HG03097 (cell line): ENCODE results near the gene BCAS3.

Experiments used
- ATAC-seq: cut with Tn5 transposase; IDR thresholded peaks from one replicate; pipeline ENCODE4 v1.9.1; 2021; ENCODE audit not compliant: unreplicated experiment, low FRiP score

The BCAS3 gene

DNA sequence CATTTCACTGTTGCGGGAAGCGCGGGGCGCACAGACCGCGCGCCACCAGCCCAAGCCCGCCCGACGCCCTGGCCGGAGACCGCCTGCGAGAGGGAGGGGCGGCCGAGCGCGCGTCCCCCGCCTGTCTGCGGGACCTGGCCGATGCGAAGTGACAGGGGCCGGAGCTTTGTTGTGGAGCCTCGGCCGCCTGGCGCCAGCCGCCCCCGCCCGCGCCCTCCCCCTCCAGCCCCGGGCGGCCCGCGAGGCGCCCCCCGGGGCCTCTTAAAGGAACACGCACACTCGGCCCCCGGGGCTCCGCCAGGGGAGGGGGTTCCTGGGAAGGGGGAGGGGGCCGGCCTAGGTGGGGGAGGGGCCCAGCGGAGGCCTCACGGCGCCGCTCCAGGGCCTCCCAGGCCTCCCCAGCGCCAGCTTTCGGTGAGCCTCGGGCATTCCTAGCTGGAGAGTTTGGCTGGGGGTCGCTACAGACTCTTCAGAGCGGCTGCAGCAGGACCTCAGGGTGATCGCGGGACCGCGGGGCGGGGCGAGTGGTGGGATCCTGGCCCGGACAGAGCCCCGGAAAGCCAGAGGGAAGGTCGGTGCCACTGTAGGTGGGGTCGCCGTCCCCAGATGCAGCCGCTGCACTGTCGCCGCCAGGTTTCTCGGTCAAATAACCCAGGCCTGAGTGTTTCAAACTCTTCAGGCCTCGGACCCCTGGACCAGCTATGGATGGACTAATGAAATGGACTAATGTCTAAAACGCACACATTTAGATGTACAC, 719.6 kb downstream of the BCAS3 start:
- ATAC-seq, result no peak

DNA sequence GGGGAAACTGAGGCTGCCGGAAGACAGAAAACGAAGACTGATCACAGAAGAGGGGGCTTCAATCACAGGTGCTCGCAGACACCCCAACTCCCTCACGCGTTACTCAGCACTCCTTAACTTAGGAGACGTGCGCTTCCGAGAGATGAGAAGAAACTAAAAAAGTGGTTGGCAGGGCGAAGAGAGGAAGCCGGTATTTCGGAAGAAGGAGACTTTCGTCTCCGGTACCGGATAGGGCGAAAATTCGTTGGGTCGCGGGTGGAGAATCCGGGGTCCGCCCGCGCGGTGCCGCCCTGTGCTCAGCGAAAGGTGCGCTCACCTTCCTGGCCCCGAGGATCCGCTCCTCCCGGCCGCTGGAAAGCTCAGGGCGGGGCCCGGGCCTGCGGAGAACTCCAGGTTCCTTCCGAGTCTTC, 721.1 kb downstream of the BCAS3 start:
- no peak for ATAC-seq

DNA sequence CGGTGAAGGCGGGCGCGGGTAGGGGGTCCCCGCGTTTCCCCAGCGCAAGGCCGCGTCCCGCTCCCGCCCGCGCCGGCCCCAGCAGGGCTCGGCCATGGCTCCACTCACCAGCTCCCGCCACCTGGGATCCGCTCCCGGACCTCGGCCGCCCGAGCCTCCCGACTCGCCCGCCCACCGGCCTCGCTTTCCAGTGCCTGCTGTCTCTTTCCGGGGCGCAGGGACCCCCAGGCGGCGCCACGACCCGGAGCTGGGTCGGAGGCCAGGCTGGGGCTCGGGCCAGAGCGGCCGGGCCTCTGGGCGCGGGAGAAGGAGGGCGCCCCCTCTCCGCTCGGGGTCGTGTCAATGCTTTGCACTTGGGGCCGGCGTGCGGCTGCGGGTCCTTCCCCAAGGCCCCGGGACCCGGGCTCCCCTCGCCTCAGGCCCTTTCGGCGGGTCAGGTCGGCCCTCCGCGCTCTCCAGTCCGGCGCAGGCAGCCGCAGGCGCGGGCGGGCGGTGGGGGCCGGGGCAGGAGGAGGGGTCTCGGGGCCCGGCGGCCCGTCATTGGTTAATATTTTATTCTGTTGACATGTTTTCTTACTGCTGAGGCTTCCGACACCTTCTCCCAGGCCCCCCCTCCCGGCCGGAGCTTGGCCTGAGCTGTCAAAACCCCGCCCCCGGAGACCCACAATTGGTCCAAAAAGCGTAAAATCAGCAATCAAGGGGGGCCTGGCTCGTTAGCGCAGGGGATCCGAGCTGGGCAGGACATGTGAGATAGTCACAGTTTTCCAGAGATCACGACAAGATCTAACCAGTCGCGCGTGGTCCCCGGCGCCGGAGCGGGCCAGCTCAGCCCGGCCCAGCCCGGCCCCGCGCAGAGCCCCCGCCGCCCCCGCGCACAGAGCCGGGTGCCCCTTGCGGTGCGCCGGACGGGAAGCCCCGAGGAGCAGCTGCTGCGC, 721.7 kb downstream of the BCAS3 start, which contains the start of gene TBX2:
TBX2 (plus strand) TSS at position 713 of the 935 bp plus-strand sequence. CDS start 334 bp downstream, outside the sequence.
- ATAC-seq, result no peak

DNA sequence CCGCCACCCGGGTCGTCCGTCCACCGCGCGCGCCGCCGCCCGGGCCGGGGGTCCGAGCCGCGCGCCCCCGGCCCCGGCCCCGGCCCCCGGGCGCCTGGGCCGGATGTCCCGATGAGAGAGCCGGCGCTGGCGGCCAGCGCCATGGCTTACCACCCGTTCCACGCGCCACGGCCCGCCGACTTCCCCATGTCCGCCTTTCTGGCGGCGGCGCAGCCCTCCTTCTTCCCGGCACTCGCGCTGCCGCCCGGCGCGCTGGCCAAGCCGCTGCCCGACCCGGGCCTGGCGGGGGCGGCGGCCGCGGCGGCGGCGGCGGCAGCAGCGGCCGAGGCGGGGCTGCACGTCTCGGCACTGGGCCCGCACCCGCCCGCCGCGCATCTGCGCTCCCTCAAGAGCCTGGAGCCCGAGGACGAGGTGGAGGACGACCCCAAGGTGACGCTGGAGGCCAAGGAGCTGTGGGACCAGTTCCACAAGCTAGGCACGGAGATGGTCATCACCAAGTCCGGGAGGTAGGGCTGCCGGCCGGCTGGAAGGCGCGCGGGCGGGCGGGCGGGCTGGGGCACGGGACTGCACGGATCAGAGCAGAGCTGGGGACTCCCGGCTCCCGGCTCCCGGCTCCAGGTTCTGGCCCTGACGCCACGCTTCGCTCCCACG, 722.5 kb downstream of the BCAS3 start:
- ATAC-seq, result no peak

DNA sequence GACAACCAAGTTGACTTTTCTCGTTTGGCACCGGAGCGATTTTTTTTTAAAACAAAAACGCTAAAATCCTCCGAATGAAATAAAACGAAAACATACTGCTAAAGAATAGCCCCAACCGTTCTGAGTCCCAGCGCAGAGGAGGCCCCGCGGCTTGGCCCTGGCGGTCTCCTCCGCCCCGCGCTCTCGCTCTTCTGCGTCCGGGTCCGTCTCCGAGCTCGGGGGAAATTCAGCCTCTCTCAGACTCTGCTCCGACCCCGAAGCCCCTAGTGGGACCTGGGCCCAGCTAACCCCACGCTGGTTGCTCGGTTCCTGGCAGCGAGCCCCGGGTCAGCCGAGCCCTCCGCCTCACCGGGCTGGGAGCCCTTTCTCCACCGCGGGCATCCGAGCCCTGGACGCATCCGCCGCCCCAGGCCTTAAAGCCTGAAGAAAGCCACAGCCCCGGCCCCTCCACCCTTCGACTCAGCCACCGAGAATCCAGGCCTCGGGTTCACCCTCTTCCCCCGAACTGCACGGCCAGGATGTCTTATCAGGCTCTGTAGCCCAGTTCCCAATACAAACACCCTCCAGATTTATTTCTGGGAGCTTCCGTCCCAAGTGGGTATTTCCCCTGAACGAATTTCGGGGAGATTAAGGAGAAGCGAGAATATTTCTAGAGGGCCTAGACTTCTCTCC, 723.2 kb downstream of the BCAS3 start:
- ATAC-seq, result no peak

DNA sequence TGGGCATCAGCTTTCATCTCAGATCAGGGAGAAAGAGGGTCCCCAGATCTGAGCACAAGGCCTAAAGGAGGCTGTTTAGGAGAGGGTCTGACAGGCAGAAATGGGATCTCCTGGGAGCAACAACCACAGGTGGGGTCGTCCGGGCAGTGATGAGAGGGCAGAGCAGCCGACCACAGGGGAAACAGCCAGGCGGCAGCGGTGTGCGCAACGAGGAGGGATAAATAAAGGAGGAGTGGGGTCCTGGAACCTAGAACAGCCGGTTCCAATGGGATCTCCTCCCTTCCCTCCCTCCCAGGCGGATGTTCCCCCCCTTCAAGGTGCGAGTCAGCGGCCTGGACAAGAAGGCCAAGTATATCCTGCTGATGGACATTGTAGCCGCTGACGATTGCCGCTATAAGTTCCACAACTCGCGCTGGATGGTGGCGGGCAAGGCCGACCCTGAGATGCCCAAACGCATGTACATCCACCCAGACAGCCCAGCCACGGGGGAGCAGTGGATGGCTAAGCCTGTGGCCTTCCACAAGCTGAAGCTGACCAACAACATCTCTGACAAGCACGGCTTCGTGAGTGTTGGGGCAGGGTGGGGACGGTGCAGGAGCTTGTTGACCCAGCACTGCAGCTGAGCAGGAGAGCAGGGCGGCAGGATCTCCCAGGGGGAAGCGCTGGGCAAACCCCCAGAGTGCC, 723.9 kb downstream of the BCAS3 start:
- no peak for ATAC-seq

DNA sequence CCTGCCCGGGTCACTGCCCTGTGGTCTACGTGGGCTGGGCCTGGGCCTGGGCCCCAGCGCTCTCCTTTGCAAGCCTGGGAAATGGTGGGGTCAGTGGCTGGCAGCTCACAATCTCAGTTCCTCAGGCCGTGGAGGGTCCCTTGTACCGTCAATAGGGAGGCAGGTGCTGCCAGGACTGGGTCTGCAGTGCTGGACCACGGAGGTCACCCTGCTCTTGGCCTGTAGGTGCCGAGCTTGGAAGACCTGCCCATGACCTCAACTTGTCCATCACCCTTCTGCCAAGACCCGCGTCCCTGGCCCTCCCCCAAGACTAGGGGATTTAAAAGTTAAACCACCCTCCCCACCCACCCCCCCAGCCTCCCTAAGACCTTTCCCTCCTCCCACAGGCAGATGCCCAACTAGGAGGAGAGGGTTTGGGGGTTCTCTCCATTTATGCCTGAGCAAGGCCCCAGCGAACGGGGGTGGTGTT, 724.5 kb downstream of the BCAS3 start:
- ATAC-seq, result no peak

DNA sequence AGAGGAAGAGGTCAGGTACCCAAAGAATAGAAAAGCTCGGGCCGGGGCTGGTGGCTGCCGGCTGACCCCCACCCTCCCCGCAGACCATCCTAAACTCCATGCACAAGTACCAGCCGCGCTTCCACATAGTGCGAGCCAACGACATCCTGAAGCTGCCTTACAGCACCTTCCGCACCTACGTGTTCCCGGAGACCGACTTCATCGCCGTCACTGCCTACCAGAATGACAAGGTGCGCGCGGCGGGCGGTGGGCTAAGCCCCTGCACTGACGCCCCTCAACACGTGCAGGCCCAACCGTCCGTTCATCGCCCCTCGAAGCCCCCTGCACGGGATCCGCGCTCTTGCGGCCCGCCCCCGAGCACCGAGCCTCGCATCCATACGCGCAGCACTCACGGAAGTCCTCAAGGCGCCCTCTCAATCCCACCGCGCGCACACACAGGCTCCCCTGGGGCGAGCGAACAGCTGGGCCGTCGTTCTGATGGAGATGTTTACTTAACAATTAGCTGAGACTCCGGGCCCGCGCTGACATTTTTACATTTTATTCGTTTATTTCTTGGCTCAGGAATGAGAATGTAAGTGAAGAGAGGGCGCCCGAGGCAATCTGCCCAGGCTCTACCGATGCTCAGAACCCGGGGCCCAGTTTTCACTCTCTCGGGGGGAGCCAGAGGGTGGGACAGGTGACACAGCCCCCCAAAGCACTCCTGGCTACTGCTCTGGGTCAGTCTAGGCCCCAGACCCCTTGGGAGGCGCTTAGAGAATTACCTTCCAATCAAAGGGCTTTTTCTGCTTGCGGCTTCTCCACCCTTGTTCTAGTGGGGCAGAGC, 725.5 kb downstream of the BCAS3 start:
- ATAC-seq, result no peak

DNA sequence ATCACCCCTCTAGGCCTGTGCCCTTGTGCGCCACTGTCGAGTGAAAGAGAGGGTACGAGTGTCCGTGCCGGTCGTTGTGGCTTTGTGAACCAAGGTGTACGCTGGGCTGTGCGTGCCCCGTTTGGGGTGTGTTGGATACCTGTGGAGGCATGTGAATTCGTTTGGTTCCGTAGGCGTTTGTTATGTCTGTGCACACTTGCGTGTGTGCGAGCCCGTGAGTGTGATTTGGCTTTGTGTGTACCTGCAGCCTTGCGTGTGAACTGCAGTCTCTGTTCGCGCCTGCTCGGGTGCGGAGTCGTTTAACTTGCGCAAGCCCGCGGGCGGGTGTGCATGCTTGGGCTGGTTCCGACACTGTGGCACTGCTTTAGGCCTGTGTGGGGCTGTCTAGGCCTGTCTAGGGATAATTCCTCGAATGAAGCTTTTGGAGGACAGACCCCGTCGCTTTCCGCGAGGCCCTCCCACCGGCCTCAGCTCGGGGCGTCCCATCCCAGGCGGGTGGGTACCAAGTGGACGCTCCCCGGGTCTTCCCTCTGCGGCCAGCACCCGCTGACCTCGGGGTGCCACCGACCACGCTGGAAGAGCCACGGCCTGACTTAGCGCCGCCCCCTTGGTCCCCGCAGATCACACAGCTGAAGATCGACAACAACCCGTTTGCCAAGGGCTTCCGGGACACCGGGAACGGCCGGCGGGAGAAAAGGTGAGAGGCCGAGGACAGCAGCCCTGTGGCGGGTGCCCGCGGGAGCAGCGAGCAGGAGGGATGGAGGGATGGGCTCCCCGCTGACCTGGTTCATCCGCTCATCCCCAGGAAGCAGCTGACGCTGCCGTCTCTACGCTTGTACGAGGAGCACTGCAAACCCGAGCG, 726.4 kb downstream of the BCAS3 start:
- no peak for ATAC-seq

DNA sequence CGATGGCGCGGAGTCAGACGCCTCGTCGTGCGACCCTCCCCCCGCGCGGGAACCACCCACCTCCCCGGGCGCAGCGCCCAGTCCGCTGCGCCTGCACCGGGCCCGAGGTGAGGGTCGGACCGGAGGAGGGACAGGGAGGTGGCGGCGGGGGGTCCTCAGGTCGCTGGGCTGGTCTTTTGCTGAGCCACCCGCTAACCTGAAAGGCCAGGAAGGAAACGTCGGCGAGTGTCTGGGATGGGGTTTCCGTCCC, 726.9 kb downstream of the BCAS3 start:
- no peak for ATAC-seq

DNA sequence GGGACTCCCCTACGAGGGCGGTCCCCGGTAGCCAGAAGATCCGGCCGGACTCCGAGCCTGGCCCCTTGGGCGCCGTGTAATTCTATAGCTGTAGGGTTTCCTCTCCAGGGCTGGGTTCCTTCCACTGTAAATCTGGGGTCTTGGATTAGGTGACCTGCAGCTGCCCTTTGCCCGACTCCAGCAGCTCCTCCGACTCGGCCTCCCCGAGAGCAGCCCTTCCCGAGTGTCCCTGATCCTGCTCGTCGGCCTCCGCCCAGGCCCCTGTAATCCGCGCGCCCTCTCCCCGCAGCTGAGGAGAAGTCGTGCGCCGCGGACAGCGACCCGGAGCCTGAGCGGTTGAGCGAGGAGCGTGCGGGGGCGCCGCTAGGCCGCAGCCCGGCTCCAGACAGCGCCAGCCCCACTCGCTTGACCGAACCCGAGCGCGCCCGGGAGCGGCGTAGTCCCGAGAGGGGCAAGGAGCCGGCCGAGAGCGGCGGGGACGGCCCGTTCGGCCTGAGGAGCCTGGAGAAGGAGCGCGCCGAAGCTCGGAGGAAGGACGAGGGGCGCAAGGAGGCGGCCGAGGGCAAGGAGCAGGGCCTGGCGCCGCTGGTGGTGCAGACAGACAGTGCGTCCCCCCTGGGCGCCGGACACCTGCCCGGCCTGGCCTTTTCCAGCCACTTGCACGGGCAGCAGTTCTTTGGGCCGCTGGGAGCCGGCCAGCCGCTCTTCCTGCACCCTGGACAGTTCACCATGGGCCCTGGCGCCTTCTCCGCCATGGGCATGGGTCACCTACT, 727.4 kb downstream of the BCAS3 start:
- ATAC-seq, result no peak

DNA sequence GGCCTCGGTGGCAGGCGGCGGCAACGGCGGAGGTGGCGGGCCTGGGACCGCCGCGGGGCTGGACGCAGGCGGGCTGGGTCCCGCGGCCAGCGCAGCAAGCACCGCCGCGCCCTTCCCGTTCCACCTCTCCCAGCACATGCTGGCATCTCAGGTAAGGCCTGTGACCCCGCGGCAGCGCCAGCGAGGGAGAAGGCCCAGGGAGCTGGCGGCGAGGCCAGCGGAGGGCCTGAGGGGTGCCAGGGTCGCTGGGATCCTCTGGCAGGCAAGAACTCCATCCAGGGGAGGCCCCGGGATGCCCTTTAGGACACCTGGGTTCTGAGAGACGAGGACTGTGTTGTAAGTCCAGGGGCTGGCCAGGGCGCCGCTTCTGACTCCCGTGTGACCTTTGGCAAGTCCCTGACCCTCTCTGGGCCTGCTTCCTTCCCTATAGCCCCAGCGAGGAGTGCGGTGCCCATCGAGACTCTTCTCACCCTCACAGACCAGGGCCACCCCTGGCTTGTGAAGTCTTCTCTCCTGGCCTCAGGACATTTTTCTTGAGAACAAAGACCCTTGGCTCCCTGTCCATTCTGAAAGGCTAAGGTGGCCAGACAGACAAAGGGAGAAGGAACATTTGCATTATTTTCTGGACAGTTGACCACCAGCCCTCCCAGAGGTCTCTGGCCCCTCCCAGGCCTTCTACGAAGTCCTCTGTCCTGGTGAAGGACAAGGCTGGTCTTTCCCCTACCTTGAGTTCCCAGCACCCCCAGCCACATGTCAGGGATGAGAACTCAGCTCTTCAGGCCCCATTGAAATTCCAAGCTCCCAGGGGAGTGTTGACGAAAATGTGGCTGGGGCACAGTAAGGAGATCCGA, 728.3 kb downstream of the BCAS3 start:
- no peak for ATAC-seq

DNA sequence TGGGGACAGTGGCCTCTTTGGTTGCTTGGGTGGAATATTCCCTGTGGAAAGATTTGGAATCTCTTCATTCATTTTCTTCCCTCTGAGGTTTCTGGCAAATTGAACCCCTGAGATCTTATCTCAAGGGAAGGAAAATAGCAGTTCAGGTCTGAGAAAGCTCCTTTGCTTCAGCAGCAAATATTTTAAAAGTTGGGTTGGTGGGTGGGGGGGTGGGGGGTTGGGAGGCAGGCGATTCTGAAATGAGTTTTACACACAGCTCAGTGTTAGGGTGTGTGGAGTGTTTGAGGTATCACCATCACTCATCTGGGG, 728.8 kb downstream of the BCAS3 start:
- ATAC-seq, result no peak

DNA sequence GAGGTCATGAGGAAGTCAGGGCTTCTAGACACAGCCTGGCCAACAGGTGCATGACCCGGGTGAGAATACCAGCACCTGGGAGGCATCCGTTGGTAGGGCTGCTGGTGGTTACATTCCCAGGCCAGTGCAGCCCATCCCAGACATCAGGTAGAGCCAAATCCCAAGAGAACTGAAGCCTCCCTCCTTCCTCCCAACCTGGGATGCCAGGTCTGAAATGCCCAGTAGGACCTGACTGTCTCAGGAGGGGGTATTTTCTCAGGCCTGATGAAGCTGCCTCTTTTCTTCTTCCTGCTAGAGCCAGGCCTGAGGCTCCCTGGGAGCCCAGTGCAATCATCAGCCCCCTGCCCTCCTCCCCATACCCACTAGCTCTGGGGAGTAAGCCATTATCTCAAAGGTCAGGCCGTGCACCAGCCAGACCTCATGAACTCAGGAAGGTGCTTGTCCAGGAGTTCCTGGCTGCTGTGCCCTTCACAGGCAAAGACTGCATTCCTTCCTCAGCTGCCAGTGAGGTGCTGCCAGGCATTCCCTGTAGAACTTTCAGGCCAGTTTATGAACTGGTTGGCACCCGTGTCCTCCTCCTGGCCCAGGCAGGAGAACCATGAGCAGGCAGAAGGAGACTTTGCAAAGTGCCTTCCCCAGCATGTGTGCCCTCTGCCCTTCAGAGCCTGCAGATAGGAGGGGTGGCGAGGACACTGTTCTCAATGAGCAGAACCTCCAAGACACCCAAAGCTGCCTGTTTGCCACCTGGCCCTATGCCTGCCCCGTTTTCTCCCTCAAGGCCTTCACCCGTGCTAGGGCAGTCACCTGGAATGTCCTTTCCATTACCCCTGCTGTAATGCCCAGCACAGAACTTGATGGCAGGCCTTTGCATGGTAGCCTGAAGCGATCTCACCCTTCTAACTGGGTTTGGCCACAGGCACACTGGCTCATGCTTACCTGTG, 729.6 kb downstream of the BCAS3 start:
- ATAC-seq, result no peak

DNA sequence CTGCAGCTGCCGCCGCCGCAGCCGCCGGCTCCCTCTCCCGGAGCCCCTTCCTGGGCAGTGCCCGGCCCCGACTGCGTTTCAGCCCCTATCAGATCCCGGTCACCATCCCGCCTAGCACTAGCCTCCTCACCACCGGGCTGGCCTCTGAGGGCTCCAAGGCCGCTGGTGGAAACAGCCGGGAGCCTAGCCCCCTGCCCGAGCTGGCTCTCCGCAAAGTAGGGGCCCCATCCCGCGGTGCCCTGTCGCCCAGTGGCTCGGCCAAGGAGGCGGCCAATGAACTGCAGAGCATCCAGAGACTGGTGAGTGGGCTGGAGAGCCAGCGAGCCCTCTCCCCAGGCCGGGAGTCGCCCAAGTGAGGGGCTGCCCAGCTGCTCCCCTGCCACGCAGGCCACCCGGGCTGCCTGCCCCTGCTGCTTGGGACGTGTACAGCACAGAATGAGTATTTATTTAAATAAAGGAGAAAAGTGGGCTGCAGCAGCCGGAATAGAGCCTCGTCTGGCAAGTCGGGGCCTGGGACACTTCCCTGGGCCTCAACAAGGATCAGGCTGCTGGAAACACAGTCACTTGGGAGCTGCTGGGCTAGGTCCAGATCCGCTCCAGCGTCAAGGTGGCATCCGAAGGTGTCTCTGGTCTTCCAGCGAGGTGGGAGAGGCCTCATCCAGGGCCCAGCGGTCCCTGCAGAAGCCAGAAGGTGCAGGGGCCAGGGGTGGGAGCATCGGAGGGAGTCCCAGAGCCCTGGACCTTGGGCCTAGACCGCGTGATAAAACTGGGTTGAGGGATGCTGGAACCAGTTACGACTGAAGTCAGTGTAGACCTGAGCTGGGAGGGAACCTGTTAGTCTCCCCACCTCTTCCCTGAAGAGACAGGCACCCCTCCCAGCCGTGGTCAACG, 730.7 kb downstream of the BCAS3 start:
- ATAC-seq, result no peak
